Tibial nerve (tissue), 3 donors: ENCODE measurements around the gene SPATA17.

Experiments used
- CTCF ChIP-seq, 5 experiments: fragments of 200-600 bp in 3 of 5; fragments of 450-650 bp in 2 of 5; sonication (generic) in 3 of 5; IDR thresholded peaks; one replicate each; pipeline ENCODE4 v1.5.1; 2016 to 2019; ENCODE audit warnings: antibody characterized with exemption in 5 of 5, mild to moderate bottlenecking in 3 of 5, moderate library complexity in 2 of 5
- POLR2A ChIP-seq, 2 donors: fragments of 450-650 bp; IDR thresholded peaks; one replicate each; pipeline ENCODE4 v1.6.1; 2017; ENCODE audit warnings: antibody characterized with exemption in 2 of 2, mild to moderate bottlenecking in 2 of 2, moderate library complexity in 2 of 2

- TF ChIP-seq CTCF (IDR thresholded peaks at IDR 0.05) (no peak), POLR2A (IDR thresholded peaks at IDR 0.05) (no peak)
Measured at GRCh38 chr1:217721692-217722091, 90.5 kb downstream of the SPATA17 start.
